GM12878 (cell line): Measurements from ENCODE around the gene HIVEP2. TPM values are rescaled to one million over a fixed set of nuclear protein-coding genes. Genes with fewer than 3 reads are reported as not detected.
A peak's percentile ranks its signal among the peaks of the same experiment; 100 is the strongest.

Experiments used
- ATAC-seq: fragments of 200-7000 bp; cut with Tn5 transposase; 3 replicates; pipeline ENCODE4 v1.9.1; 2020; ENCODE audit warnings: mild to moderate bottlenecking, moderate library complexity
- BruUV-seq: library from RNA; stranded (reverse); fragments of 400-500 nt; replicated peaks from 2 replicates; lab custom pipeline; 2021; lab: Mats Ljungman, UMichigan
- CTCF ChIA-PET: fragments of 300-600 bp; sonication (Branson Sonifier 250); formaldehyde crosslinking; extraction: SDS; loops from one replicate; lab custom pipeline; 2021; ENCODE audit warnings: inconsistent platforms; lab: Yijun Ruan, JAX
- POLR2A ChIA-PET: fragments of 350-600 bp; formaldehyde crosslinking; extraction: SDS; loops from one replicate; lab custom pipeline; 2021; ENCODE audit warnings: inconsistent platforms; lab: Charles Lee
- RAD21 ChIA-PET: fragments of 300-600 bp; sonication (Branson Sonifier 250); formaldehyde crosslinking; loops from one replicate; lab custom pipeline; 2023; ENCODE audit warnings: antibody characterized with exemption; ENCODE audit not compliant: unreplicated experiment; lab: Charles Lee
- SMC1A ChIA-PET: fragments of 300-600 bp; sonication (Branson Sonifier 250); formaldehyde crosslinking; loops from one replicate; lab custom pipeline; 2023; ENCODE audit not compliant: unreplicated experiment, uncharacterized antibody; lab: Charles Lee
- DNase-seq: peaks from one replicate; pipeline ENCODE4 v3.0.0-alpha.2; 2011; ENCODE audit warnings: low read depth, low spot score
- FAIRE-seq: peaks from 3 replicates; lab custom pipeline; 2011; peaks lifted over from hg19 to GRCh38; lab: Jason Lieb, UNC
- H2AFZ ChIP-seq: 2 replicates; pipeline ENCODE4 v1.6.0; 2011; ENCODE audit warnings: low read depth, low read length, control low read depth; ENCODE audit not compliant: control insufficient read depth
- H3K27ac ChIP-seq: 2 replicates; pipeline ENCODE4 v1.5.1; 2011; ENCODE audit warnings: control low read depth; ENCODE audit not compliant: control insufficient read depth, insufficient read depth
- H3K27me3 ChIP-seq, 2 experiments: replicated peaks in 1 of 2; 2 replicates each; pipeline versions ENCODE4 v1.6.0 to v1.6.1; 2011; ENCODE audit warnings: low read length in 1 of 2; ENCODE audit not compliant: control insufficient read depth in 2 of 2, insufficient read depth in 2 of 2
- H3K36me3 ChIP-seq, 2 experiments: 2 replicates each; pipeline ENCODE4 v1.5.1; 2011; ENCODE audit warnings: low read length in 1 of 2; ENCODE audit not compliant: control insufficient read depth in 2 of 2, insufficient read depth in 2 of 2
- H3K4me1 ChIP-seq: 2 replicates; pipeline ENCODE4 v1.6.1; 2011; ENCODE audit warnings: mild to moderate bottlenecking, low read length, moderate library complexity, mixed read lengths; ENCODE audit not compliant: control insufficient read depth, insufficient read depth
- H3K4me2 ChIP-seq: 2 replicates; pipeline ENCODE4 v1.6.0; 2011; ENCODE audit warnings: control low read depth; ENCODE audit not compliant: control insufficient read depth, insufficient read depth
- H3K4me3 ChIP-seq: fragments of 200-600 bp; sonication (generic); 2 replicates; pipeline ENCODE4 v1.5.1; 2016
- H3K79me2 ChIP-seq: 2 replicates; pipeline ENCODE4 v1.6.0; 2011; ENCODE audit warnings: low read length; ENCODE audit not compliant: control insufficient read depth, insufficient read depth
- H3K9ac ChIP-seq: 2 replicates; pipeline ENCODE4 v1.8.0; 2011; ENCODE audit warnings: low read length, control low read depth, mixed read lengths; ENCODE audit not compliant: control insufficient read depth, insufficient read depth
- H3K9me3 ChIP-seq: replicated peaks from 3 replicates; pipeline ENCODE4 v1.5.1; 2011; ENCODE audit warnings: mild to moderate bottlenecking, low read length; ENCODE audit not compliant: control insufficient read depth, insufficient read depth
- H4K20me1 ChIP-seq: 2 replicates; pipeline ENCODE4 v1.6.0; 2011; ENCODE audit not compliant: control insufficient read depth, insufficient read depth
- ELK1 ChIP-seq: IDR thresholded peaks from 2 replicates; pipeline ENCODE4 v1.6.1; 2012; ENCODE audit warnings: low read depth, low read length, improper control_type of control experiment
- JUNB ChIP-seq: IDR thresholded peaks from 2 replicates; pipeline ENCODE4 v1.6.1; 2016; ENCODE audit warnings: antibody characterized with exemption, mild to moderate bottlenecking
- MYC ChIP-seq: IDR thresholded peaks from 2 replicates; pipeline ENCODE4 v1.6.1; 2011; ENCODE audit warnings: mild to moderate bottlenecking, low read length, moderate library complexity, inconsistent platforms; ENCODE audit not compliant: insufficient read depth, insufficient replicate concordance, insufficient read length, severe bottlenecking
- NBN ChIP-seq: fragments of 450-650 bp; IDR thresholded peaks from 2 replicates; pipeline ENCODE4 v1.6.1; 2016
- NR2C2 ChIP-seq: IDR thresholded peaks from 2 replicates; pipeline ENCODE4 v1.6.1; 2011; ENCODE audit warnings: borderline replicate concordance, low read depth; ENCODE audit not compliant: control insufficient read depth, insufficient read length
- ZNF24 ChIP-seq: fragments of 450-650 bp; IDR thresholded peaks from 2 replicates; pipeline ENCODE4 v1.6.1; 2017; ENCODE audit warnings: antibody characterized with exemption, mild to moderate bottlenecking
- WGBS: methylation state at CpG from one replicate; pipeline ENCODE4 v1.1.6; 2016; ENCODE audit warnings: low lambda C conversion rate; ENCODE audit not compliant: insufficient replicate concordance, insufficient coverage; ENCODE audit errors: missing lambda C conversion rate; 5-methylcytosine and 5-hydroxymethylcytosine counted together
- in situ Hi-C: fragments of 300-500 bp; cut with MboI; formaldehyde crosslinking; loops from 9 replicates; pipeline ENCODE4 v1.14.3; 2018; ENCODE audit warnings: mixed read lengths
- intact Hi-C: fragments of 100-400 bp; cut with micrococcal nuclease; formaldehyde crosslinking; loops from one replicate; pipeline ENCODE4 v1.14.2; 2022; ENCODE audit not compliant: unreplicated experiment
- polyA plus RNA-seq, 11 experiments: library from polyadenylated mRNA; depleted of rRNA in 4 of 11; unstranded in 6 of 11; stranded (reverse) in 5 of 11; fragments of >200 nt; fragmentation: Nextera tagmentation in 4 of 11; fragmentation: Illumina TruSeq in 1 of 11; extraction: Ambion mirVana in 4 of 11; extraction: Trizol in 1 of 11; gene quantifications; 1 replicate in 1 of 11; 2 replicates in 10 of 11; pipeline versions ENCODE4 v1.2.1 to v1.2.3, GENCODE V29; 2011 to 2016; ENCODE audit warnings: inconsistent platforms in 2 of 11, missing spikeins in 2 of 11, low read depth in 1 of 11
- total RNA-seq, 4 experiments: library from RNA; depleted of rRNA in 3 of 4; stranded (reverse); fragments of >200 nt in 3 of 4; fragmentation: Illumina TruSeq in 1 of 4; extraction: Trizol in 1 of 4; gene quantifications; 2 replicates each; pipeline versions ENCODE4 v1.2.1 to v1.2.3, GENCODE V29; 2013 to 2021

HIVEP2 gene
- total and polyA plus RNA-seq, 10 of the 15 experiments (the other 5 are each of a cell fraction or from before 2014, with no cell fraction given), result 1.2 to 15.7 (median 10.2) TPM

- no peak for TF ChIP-seq MYC
- no peak for TF ChIP-seq ZNF24
- TF ChIP-seq ELK1, result no peak
- TF ChIP-seq NBN, result no peak
Observed at GRCh38 chr6:142838821-142839685, 105.9 kb downstream of the HIVEP2 start (continued).

GRCh38 chr6:142835787-142836535 is 109.0 kb downstream of the HIVEP2 start:
- TF ChIP-seq NR2C2, result no peak
- TF ChIP-seq JUNB, result peak; percentile 10; the same call in 1 of the 2 replicates
- BruUV-seq, result no TSS peak
- in situ Hi-C loops, result no loop called here
- intact Hi-C loops, result no loop called here
- no peak overlapping the region for H2AFZ ChIP-seq
- no peak overlapping the region for H3K9ac ChIP-seq
- H3K27ac ChIP-seq, result no peak overlapping the region
- ChIA-PET SMC1A (interaction anchor here (0.7 to 16.2 kb wide), 19 partner anchors 10 to 143 kb away, joined by 3 to 449 read pairs (median 4); no protein-coding TSS in a partner anchor), POLR2A (interaction anchor here (1.0 to 3.7 kb wide), 8 partner anchors 10 to 50 kb away, joined by 3 to 53 read pairs (median 5); no protein-coding TSS in a partner anchor), RAD21 (interaction anchor here (0.8 to 17.8 kb wide), 13 partner anchors 9 to 191 kb away, joined by 3 to 374 read pairs (median 6); no protein-coding TSS in a partner anchor), CTCF (interaction anchor here (0.6 to 7.9 kb wide), 10 partner anchors 12 to 102 kb away, joined by 3 to 108 read pairs (median 3); no protein-coding TSS in a partner anchor)
- H3K4me3 ChIP-seq, result no peak overlapping the region
- no peaks in the 10 kb centered on the region for H3K27me3 ChIP-seq
- no peaks in the 10 kb centered on the region for H4K20me1 ChIP-seq
- DNase-seq (no peak), FAIRE-seq (no peak), ATAC-seq (no peak)
- 96% methylated on average over 3 of the region's 3 CpGs for WGBS
- H3K4me2 ChIP-seq, result no peak overlapping the region
- H3K36me3 ChIP-seq, result peaks cover 0 to 4% of the 10 kb centered on the region in 2 experiments; a peak in 3 of 4 replicates
- H3K79me2 ChIP-seq, result peaks cover 46% of the 10 kb centered on the region
- no peaks in the 10 kb centered on the region; the same call in 2 of the 3 replicates for H3K9me3 ChIP-seq
- H3K4me1 ChIP-seq, result peaks cover 20% of the 10 kb centered on the region
